GM18861 (cell line): ENCODE data around the gene KRT86.
"Not testable (repeated sequence)": the region's sequence is repeated elsewhere in the genome, so short reads cannot be mapped to it uniquely, and the experiment has no call there.

Experiments
- ATAC-seq: cut with Tn5 transposase; IDR thresholded peaks from one replicate; pipeline ENCODE4 v1.9.1; 2021; ENCODE audit not compliant: unreplicated experiment

Gene KRT86

GRCh38 chr12:52251367-52252051, 22.9 kb upstream of the KRT86 start:
- no peak for ATAC-seq

DNA sequence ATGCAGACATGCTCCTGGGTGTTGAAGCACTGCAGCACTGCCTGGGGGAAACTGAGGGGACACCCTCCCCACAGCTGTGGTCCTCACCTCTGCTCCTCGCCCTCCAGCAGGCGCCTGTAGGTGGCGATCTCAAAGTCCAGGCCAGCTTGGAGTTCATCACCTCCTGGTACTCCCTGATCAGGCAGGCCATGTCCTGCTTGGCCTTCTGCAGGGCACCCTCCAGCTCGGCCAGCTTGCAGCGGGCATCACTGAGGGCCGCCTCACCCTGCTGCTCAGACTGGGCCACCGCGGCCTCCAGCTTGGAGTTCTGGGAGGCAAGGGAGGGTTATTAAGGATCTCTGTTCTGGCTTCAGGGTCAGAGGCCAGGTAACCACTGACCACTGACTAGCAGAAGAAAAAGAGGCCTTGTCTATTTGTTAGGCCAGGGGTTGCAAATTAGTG, 22.2 kb upstream of the KRT86 start:
- ATAC-seq = not testable (repeated sequence)

GRCh38 chr12:52252728-52253343, 21.6 kb upstream of the KRT86 start:
- ATAC-seq = no peak

GRCh38 chr12:52253391-52254179, 20.9 kb upstream of the KRT86 start:
- ATAC-seq = no peak

- ATAC-seq = no peak
Measured at GRCh38 chr12:52254180-52254964, 20.1 kb upstream of the KRT86 start.

- ATAC-seq = no peak
Measured at GRCh38 chr12:52254965-52255751, 19.3 kb upstream of the KRT86 start.

DNA sequence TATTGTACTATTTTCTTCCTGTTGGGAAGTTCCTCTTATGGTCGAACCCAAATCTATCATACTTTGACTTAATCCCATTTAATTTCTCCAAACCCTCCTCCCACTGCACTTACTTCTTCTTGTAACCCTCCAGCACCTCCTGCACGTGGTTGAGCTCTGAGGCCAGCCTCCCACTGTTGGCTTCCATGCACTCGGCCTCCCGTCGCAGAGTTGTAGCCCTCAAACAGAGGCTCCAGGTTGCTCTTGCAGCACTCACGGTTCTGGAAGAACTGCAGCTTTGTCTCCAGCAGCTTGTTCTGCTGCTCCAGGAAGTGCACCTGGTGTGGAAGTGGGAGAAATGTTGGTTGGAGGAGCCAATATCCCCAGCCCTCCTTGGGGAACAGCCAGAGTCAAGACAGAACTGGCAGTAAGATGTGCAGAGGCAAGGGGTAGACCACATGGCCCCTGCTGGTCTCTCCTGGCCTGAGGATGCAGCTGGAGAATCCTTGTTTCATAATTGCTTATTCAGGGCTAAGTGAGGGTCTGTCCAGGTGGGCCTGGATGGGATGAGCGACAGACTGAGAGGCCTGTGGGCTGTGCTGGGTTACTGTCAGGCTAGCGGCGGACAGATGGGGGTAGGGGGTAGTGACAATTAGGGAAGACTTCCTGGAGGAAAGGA, 18.4 kb upstream of the KRT86 start:
- ATAC-seq = no peak

DNA sequence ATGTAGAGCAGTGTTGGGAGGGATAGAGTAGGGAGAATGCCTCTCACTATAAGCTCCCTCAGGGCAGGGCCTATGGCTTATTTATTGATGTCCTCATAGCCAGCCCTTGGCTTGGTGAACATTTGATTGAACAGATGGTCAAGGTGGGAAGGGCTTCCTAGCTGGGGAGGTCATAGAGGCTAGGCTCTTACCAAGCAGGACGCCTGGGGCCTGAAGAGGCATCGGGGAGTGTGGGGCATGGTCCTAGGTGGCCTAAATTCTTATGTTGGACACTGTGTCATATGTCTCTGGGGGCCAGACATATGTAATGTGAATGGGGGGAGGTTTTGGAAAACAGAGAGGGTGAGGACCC, 17.9 kb upstream of the KRT86 start:
- ATAC-seq = no peak

GRCh38 chr12:52257074-52257551, 17.3 kb upstream of the KRT86 start:
- ATAC-seq = no peak

DNA sequence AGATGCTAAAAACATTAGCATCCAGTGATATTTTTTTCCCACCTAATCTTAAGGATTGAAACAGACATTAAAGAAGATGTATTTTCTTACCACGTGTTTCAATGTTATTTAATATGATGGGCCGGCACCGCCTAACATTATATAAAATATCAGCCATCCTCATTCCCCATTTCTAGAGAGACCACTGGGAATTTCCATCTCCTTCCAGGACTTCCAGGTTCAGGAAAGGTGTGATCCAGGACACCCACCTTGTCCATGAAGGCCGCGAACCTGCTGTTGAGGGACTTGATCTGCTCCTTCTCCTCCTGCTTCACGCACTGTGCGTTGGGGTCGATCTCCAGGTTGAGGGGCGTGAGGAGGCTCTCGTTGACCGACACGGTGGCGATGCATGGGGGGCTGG, 16.5 kb upstream of the KRT86 start:
- ATAC-seq = not testable (repeated sequence)

- no peak for ATAC-seq
Measured at GRCh38 chr12:52258335-52258901, 16.0 kb upstream of the KRT86 start.

GRCh38 chr12:52259657-52260243, 14.7 kb upstream of the KRT86 start:
- ATAC-seq = no peak

DNA sequence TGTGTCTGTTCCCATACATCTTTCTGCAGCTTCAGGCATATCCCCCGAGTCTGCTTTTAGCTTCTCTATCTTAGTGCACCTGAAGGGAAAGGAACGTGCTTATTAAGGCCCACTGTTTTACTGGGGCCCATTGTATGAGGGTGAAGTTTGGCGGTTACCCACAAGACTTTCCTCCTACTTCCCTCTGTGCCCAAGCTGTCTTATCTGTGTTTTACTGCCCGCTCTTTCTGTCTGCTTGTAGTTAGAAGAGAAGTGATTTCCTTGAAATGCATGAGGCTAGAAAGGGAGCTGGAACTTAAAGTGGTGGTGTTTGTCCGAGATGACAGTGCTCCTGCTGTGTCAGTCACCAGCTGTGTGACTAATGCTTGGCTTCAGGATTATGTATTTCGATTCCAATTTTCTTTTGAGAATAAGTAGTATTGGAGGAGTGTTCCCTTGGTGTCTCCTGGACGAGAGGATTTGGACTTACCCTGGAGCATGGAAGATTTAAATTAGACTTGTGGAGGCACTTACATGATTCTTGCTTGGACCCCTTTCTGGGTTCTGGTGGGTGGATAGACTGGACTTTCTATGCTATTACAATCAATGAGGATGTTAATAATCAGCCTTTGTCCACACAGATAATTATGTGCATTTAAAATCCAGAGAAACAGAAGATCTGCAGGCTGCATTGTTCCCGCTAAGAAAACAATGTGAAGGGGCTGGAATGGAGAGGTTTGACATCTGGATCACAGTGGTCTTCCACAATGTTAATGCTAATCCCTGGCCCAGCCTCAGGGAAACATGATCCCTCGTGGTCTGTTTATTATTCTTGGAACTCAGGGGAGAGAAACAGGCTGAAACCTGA, 13.9 kb upstream of the KRT86 start:
- ATAC-seq = no peak

- ATAC-seq = no peak
Measured at GRCh38 chr12:52261208-52261484, 13.3 kb upstream of the KRT86 start.

GRCh38 chr12:52262286-52262685, 12.2 kb upstream of the KRT86 start:
- no peak for ATAC-seq

GRCh38 chr12:52263761-52264434, 10.5 kb upstream of the KRT86 start:
- no peak for ATAC-seq

GRCh38 chr12:52264435-52264825, 10.0 kb upstream of the KRT86 start:
- no peak for ATAC-seq

DNA sequence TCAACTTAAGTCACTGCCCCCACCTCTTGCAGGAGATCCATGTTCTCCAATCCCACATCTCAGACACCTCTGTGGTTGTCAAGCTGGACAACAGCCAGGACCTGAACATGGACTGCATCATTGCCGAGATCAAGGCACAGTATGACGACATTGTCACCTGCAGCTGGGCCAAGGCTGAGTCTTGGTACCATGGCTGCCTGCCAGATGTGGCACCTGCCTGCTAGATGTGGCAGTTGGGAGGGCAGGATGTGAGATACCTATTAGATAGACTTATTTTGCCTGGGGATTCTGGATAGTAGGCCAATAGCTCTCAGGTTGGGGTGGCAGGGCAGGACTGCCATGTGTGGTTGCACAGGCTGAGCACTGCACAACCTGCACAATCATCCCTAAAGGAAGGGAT, 7.9 kb upstream of the KRT86 start:
- ATAC-seq = no peak
